SK-N-SH treated with all-trans-retinoic acid at 6 μM for 48 hours (cell line): Measurements from ENCODE around the gene SPON1.
"Not testable (repeated sequence)": the region's sequence is repeated elsewhere in the genome, so short reads cannot be mapped to it uniquely, and the experiment has no call there.

Source experiments
- ATAC-seq: fragments of 200-7000 bp; cut with Tn5 transposase; 3 replicates; pipeline ENCODE4 v1.9.1; 2020; ENCODE audit warnings: mild to moderate bottlenecking, moderate library complexity
- ARNTL ChIP-seq: fragments of 450-650 bp; formaldehyde crosslinking; IDR thresholded peaks from 2 replicates; pipeline ENCODE4 v1.5.0; 2020; ENCODE audit warnings: low read depth, mild to moderate bottlenecking, moderate library complexity, borderline replicate concordance
- CSDC2 ChIP-seq: fragments of 250-450 bp; sonication (Bioruptor Pico); IDR thresholded peaks from 2 replicates; pipeline ENCODE4 v1.5.0; 2020; ENCODE audit warnings: mild to moderate bottlenecking, moderate library complexity
- GLIS3 ChIP-seq: fragments of 250-450 bp; sonication (Bioruptor Pico); IDR thresholded peaks from 2 replicates; pipeline ENCODE4 v1.5.0; 2020; ENCODE audit warnings: mild to moderate bottlenecking, moderate library complexity
- ISL1 ChIP-seq: fragments of 250-450 bp; sonication (Bioruptor Pico); IDR thresholded peaks from 2 replicates; pipeline ENCODE4 v2.1.2; 2022; ENCODE audit warnings: mild to moderate bottlenecking, moderate library complexity
- OSR1 ChIP-seq: fragments of 250-450 bp; sonication (Bioruptor Pico); IDR thresholded peaks from 2 replicates; pipeline ENCODE4 v1.8.0; 2022; ENCODE audit warnings: moderate library complexity, mild to moderate bottlenecking, inconsistent platforms
- PPARA ChIP-seq: fragments of 250-450 bp; sonication (Bioruptor Pico); IDR thresholded peaks from 2 replicates; pipeline ENCODE4 v1.5.0; 2020; ENCODE audit warnings: mild to moderate bottlenecking, borderline replicate concordance
- RARB ChIP-seq: fragments of 250-450 bp; sonication (Bioruptor Pico); IDR thresholded peaks from 2 replicates; pipeline ENCODE4 v1.8.0; 2021; ENCODE audit warnings: mild to moderate bottlenecking, moderate library complexity
- SNAI2 ChIP-seq: fragments of 250-450 bp; sonication (Bioruptor Pico); IDR thresholded peaks from 2 replicates; pipeline ENCODE4 v1.5.0; 2020; ENCODE audit warnings: mild to moderate bottlenecking, moderate library complexity
- TCF4 ChIP-seq: fragments of 250-450 bp; sonication (Bioruptor Pico); IDR thresholded peaks from 2 replicates; pipeline ENCODE4 v1.8.0; 2021; ENCODE audit warnings: mild to moderate bottlenecking, moderate library complexity, borderline replicate concordance
- TOX ChIP-seq: fragments of 250-450 bp; sonication (Bioruptor Pico); IDR thresholded peaks from 2 replicates; pipeline ENCODE4 v1.8.0; 2021; ENCODE audit warnings: mild to moderate bottlenecking, moderate library complexity, borderline replicate concordance
- ZC3H10 ChIP-seq: fragments of 250-450 bp; sonication (Bioruptor Pico); IDR thresholded peaks from 2 replicates; pipeline ENCODE4 v1.5.1; 2021; ENCODE audit warnings: mild to moderate bottlenecking, moderate library complexity
- ZFP30 ChIP-seq: fragments of 450-650 bp; formaldehyde crosslinking; IDR thresholded peaks from 2 replicates; pipeline ENCODE4 v1.5.0; 2022; ENCODE audit warnings: mild to moderate bottlenecking, moderate library complexity
- ZNF565 ChIP-seq: fragments of 450-650 bp; formaldehyde crosslinking; conservative IDR thresholded peaks from 2 replicates; pipeline ENCODE4 v1.5.0; 2020; ENCODE audit warnings: low read depth, mild to moderate bottlenecking, moderate library complexity
- ZNF70 ChIP-seq: fragments of 450-650 bp; formaldehyde crosslinking; IDR thresholded peaks from 2 replicates; pipeline ENCODE4 v1.5.0; 2020; ENCODE audit warnings: mild to moderate bottlenecking, moderate library complexity
- ZNF8 ChIP-seq: fragments of 450-650 bp; formaldehyde crosslinking; IDR thresholded peaks from 2 replicates; pipeline ENCODE4 v1.5.0; 2020; ENCODE audit warnings: mild to moderate bottlenecking, moderate library complexity
- TF ChIP-seq, protein P1 (sequence below): fragments of 250-450 bp; sonication (Bioruptor Pico); IDR thresholded peaks from 2 replicates; pipeline ENCODE4 v1.8.0; 2021; ENCODE audit warnings: low read depth, mild to moderate bottlenecking, moderate library complexity, borderline replicate concordance
- TF ChIP-seq, protein P2 (sequence below): fragments of 250-450 bp; sonication (Bioruptor Pico); IDR thresholded peaks from 2 replicates; pipeline ENCODE4 v1.5.0; 2020; ENCODE audit warnings: mild to moderate bottlenecking, moderate library complexity
- TF ChIP-seq, protein P3 (sequence below): fragments of 250-450 bp; sonication (Bioruptor Pico); IDR thresholded peaks from 2 replicates; pipeline ENCODE4 v1.5.1; 2021; ENCODE audit warnings: mild to moderate bottlenecking, moderate library complexity
- TF ChIP-seq, protein P4 (sequence below): fragments of 250-450 bp; sonication (Bioruptor Pico); IDR thresholded peaks from 2 replicates; pipeline ENCODE4 v1.8.0; 2020; ENCODE audit warnings: mild to moderate bottlenecking, moderate library complexity, borderline replicate concordance

Gene SPON1

DNA sequence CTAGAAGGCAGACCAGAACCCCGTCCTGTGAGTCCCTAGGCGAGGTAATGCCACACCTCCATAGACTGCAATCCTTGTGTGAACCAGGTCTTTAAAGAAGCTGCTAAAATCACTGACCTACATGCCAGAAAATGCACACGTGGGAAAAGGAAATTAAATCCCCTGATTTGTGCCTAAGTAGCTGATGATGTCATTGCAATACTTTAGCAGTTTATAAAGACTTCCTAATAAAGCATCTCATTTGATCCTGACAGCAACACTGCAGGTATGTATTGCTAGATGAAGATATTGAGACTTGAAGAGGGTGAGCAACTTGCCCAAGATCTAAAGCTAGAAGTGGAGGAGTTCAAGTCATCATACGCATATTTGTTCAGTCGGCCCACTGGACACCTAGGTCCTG lies 289.2 kb downstream of the SPON1 start:
- ATAC-seq = no peak
- TF ChIP-seq GLIS3 (CRISPR knock-in tag) (no peak), ARNTL (no peak), ZNF8 (CRISPR knock-in tag) (no peak), CSDC2 (CRISPR knock-in tag) (no peak), TOX (CRISPR knock-in tag) (no peak), ZNF565 (CRISPR knock-in tag) (no peak), ISL1 (CRISPR knock-in tag) (no peak), TCF4 (CRISPR knock-in tag) (no peak)
- TF ChIP-seq, protein P1, sequence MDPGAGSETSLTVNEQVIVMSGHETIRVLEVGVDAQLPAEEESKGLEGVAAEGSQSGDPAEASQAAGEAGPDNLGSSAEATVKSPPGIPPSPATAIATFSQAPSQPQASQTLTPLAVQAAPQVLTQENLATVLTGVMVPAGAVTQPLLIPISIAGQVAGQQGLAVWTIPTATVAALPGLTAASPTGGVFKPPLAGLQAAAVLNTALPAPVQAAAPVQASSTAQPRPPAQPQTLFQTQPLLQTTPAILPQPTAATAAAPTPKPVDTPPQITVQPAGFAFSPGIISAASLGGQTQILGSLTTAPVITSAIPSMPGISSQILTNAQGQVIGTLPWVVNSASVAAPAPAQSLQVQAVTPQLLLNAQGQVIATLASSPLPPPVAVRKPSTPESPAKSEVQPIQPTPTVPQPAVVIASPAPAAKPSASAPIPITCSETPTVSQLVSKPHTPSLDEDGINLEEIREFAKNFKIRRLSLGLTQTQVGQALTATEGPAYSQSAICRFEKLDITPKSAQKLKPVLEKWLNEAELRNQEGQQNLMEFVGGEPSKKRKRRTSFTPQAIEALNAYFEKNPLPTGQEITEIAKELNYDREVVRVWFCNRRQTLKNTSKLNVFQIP (CRISPR knock-in tag) = no peak
- TF ChIP-seq, protein P2, sequence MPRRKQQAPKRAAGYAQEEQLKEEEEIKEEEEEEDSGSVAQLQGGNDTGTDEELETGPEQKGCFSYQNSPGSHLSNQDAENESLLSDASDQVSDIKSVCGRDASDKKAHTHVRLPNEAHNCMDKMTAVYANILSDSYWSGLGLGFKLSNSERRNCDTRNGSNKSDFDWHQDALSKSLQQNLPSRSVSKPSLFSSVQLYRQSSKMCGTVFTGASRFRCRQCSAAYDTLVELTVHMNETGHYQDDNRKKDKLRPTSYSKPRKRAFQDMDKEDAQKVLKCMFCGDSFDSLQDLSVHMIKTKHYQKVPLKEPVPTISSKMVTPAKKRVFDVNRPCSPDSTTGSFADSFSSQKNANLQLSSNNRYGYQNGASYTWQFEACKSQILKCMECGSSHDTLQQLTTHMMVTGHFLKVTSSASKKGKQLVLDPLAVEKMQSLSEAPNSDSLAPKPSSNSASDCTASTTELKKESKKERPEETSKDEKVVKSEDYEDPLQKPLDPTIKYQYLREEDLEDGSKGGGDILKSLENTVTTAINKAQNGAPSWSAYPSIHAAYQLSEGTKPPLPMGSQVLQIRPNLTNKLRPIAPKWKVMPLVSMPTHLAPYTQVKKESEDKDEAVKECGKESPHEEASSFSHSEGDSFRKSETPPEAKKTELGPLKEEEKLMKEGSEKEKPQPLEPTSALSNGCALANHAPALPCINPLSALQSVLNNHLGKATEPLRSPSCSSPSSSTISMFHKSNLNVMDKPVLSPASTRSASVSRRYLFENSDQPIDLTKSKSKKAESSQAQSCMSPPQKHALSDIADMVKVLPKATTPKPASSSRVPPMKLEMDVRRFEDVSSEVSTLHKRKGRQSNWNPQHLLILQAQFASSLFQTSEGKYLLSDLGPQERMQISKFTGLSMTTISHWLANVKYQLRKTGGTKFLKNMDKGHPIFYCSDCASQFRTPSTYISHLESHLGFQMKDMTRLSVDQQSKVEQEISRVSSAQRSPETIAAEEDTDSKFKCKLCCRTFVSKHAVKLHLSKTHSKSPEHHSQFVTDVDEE = no peak
- TF ChIP-seq, protein P3, sequence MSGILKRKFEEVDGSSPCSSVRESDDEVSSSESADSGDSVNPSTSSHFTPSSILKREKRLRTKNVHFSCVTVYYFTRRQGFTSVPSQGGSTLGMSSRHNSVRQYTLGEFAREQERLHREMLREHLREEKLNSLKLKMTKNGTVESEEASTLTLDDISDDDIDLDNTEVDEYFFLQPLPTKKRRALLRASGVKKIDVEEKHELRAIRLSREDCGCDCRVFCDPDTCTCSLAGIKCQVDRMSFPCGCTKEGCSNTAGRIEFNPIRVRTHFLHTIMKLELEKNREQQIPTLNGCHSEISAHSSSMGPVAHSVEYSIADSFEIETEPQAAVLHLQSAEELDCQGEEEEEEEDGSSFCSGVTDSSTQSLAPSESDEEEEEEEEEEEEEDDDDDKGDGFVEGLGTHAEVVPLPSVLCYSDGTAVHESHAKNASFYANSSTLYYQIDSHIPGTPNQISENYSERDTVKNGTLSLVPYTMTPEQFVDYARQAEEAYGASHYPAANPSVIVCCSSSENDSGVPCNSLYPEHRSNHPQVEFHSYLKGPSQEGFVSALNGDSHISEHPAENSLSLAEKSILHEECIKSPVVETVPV (CRISPR knock-in tag) = no peak

DNA sequence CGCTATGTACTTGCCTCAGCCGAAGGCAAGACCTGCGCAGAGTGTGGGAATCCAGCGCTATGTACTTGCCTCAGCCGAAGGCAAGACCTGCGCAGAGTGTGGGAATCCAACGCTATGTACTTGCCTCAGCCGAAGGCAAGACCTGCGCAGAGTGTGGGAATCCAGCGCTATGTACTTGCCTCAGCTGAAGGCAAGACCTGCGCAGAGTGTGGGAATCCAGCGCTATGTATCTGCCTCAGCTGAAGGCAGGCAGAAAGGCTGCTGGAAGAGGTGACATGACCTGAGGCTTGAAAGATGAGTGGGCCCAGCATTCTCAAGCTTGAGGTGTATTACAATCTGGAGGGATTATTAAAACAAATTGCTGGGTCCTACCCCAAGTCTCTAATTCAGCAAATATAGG lies 290.0 kb downstream of the SPON1 start:
- ATAC-seq = not testable (repeated sequence)

DNA sequence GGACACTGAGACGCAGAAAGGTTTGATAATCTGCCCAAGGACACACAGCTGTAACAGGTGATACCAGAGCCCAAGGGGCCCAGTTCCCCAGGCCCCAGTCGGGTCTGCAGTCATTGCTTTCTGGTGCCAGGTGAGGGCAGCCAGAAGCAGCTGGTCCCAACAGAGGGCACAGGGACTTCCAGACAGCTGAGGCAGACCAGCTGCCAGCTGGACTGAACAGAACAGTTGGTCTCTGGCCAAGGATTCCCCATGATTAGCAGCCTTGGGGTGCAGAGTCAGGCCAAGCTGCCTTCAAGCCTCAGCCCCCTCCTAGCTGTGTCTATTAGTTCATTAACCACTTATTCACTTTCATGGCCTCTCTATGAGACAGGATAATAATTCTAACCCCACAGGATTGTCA lies 290.9 kb downstream of the SPON1 start:
- no peak for ATAC-seq
- TF ChIP-seq OSR1 (CRISPR knock-in tag) = no peak
- no peak for TF ChIP-seq PPARA (CRISPR knock-in tag)
- no peak for TF ChIP-seq ZFP30
- TF ChIP-seq, protein P4, sequence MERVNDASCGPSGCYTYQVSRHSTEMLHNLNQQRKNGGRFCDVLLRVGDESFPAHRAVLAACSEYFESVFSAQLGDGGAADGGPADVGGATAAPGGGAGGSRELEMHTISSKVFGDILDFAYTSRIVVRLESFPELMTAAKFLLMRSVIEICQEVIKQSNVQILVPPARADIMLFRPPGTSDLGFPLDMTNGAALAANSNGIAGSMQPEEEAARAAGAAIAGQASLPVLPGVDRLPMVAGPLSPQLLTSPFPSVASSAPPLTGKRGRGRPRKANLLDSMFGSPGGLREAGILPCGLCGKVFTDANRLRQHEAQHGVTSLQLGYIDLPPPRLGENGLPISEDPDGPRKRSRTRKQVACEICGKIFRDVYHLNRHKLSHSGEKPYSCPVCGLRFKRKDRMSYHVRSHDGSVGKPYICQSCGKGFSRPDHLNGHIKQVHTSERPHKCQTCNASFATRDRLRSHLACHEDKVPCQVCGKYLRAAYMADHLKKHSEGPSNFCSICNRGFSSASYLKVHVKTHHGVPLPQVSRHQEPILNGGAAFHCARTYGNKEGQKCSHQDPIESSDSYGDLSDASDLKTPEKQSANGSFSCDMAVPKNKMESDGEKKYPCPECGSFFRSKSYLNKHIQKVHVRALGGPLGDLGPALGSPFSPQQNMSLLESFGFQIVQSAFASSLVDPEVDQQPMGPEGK (CRISPR knock-in tag) = no peak
- no peak for TF ChIP-seq SNAI2 (CRISPR knock-in tag)
- no peak for TF ChIP-seq RARB
- no peak for TF ChIP-seq TOX (CRISPR knock-in tag)
- no peak for TF ChIP-seq ZNF70 (CRISPR knock-in tag)
- no peak for TF ChIP-seq TCF4 (CRISPR knock-in tag)
- TF ChIP-seq, protein P3 (CRISPR knock-in tag) = no peak
- TF ChIP-seq ZC3H10 (CRISPR knock-in tag) = no peak
- TF ChIP-seq, protein P1 (CRISPR knock-in tag) = no peak
- TF ChIP-seq ZNF8 (CRISPR knock-in tag) = no peak
- TF ChIP-seq GLIS3 (CRISPR knock-in tag) = no peak
- TF ChIP-seq ZNF565 (CRISPR knock-in tag) = no peak
